ENCODE results near the gene SELENOH. TPM values are rescaled to one million over a fixed set of nuclear protein-coding genes. Genes with fewer than 3 reads are reported as not detected.

The SELENOH gene
- total RNA-seq, 1 donor from 2014 or later = 162 TPM

GRCh38 chr11:57746920-57747319 is 5.6 kb downstream of the SELENOH start:
- DNase-seq (ENCODE audit: low read depth) = no peak

GRCh38 chr11:57751176-57751575 is 9.9 kb downstream of the SELENOH start:
- no peak for DNase-seq (ENCODE audit: low read depth)

- DNase-seq (ENCODE audit: low read depth) = peak; percentile 58
These were observed 10.5 kb downstream of the SELENOH start, which contains the start of gene BTBD18 for GRCh38 chr11:57751676-57752253. Gene BTBD18, minus strand, starts transcription at chr11:57751819. Its CDS starts 631 bp downstream, at chr11:57751188.

GRCh38 chr11:57752954-57753353 is 11.7 kb downstream of the SELENOH start:
- no peak for DNase-seq (ENCODE audit: low read depth)

- DNase-seq (ENCODE audit: low read depth) = no peak
These were observed 16.9 kb downstream of the SELENOH start for GRCh38 chr11:57758174-57758573.

- DNase-seq (ENCODE audit: low read depth) = peak; percentile 98
These were observed 20.3 kb downstream of the SELENOH start, which contains the start of gene CTNND1 for GRCh38 chr11:57761301-57762234. Gene CTNND1, plus strand, starts transcription at chr11:57761802. Its CDS starts 29,677 bp downstream, at chr11:57791479.

GRCh38 chr11:57762235-57762861 is 21.1 kb downstream of the SELENOH start:
- DNase-seq (ENCODE audit: low read depth) = no peak

- peak; percentile 70 for DNase-seq (ENCODE audit: low read depth)
These were observed 22.3 kb downstream of the SELENOH start for GRCh38 chr11:57763568-57763967.

- DNase-seq (ENCODE audit: low read depth) = no peak
These were observed 22.7 kb downstream of the SELENOH start for GRCh38 chr11:57764021-57764420.

GRCh38 chr11:57764566-57764965 is 23.3 kb downstream of the SELENOH start:
- DNase-seq (ENCODE audit: low read depth) = no peak

GRCh38 chr11:57764972-57765371 is 23.7 kb downstream of the SELENOH start:
- DNase-seq (ENCODE audit: low read depth) = no peak

- no peak for DNase-seq (ENCODE audit: low read depth)
These were observed 29.5 kb downstream of the SELENOH start for GRCh38 chr11:57770793-57771192.

GRCh38 chr11:57771365-57771764 is 30.1 kb downstream of the SELENOH start:
- no peak for DNase-seq (ENCODE audit: low read depth)

GRCh38 chr11:57772562-57772961 is 31.3 kb downstream of the SELENOH start:
- DNase-seq (ENCODE audit: low read depth) = no peak

- no peak for DNase-seq (ENCODE audit: low read depth)
These were observed 31.8 kb downstream of the SELENOH start for GRCh38 chr11:57773026-57773598.

- DNase-seq (ENCODE audit: low read depth) = peak; percentile 66
These were observed 34.2 kb downstream of the SELENOH start for GRCh38 chr11:57775491-57775890.

GRCh38 chr11:57776031-57776521 is 34.8 kb downstream of the SELENOH start:
- peak; percentile 96 for DNase-seq (ENCODE audit: low read depth)

GRCh38 chr11:57776577-57777210 is 35.4 kb downstream of the SELENOH start:
- DNase-seq (ENCODE audit: low read depth) = no peak

GRCh38 chr11:57777969-57778317 is 36.7 kb downstream of the SELENOH start:
- no peak for DNase-seq (ENCODE audit: low read depth)

GRCh38 chr11:57778318-57779037 is 37.2 kb downstream of the SELENOH start:
- peak; percentile 99 for DNase-seq (ENCODE audit: low read depth)

Data from myocyte (in vitro differentiated cells).